HL-60 (cell line): Measurements from ENCODE around the gene TIMMDC1.

Experiments used
- DNase-seq, 2 experiments: peaks; one replicate each; pipeline ENCODE4 v3.0.0-alpha.2; 2010 to 2020; ENCODE audit warnings: low read depth in 1 of 2, low spot score in 1 of 2
- H3K27ac ChIP-seq: fragments of 250-450 bp; sonication (Bioruptor Pico); replicated peaks from 2 replicates; pipeline ENCODE4 v1.5.1; 2020; ENCODE audit warnings: mild to moderate bottlenecking, moderate library complexity
- H3K27me3 ChIP-seq: fragments of 250-450 bp; sonication (Bioruptor Pico); 2 replicates; pipeline ENCODE4 v1.5.1; 2021; ENCODE audit warnings: mild to moderate bottlenecking, moderate library complexity; ENCODE audit not compliant: insufficient read depth, poor library complexity, severe bottlenecking
- H3K4me3 ChIP-seq: replicated peaks from 2 replicates; pipeline ENCODE4 v1.5.1; 2011; ENCODE audit warnings: mild to moderate bottlenecking, control low read depth, low read length; ENCODE audit not compliant: insufficient read depth
- GABPA ChIP-seq: IDR thresholded peaks from 2 replicates; pipeline ENCODE4 v1.6.1; 2012; ENCODE audit warnings: low read depth
- POLR2AphosphoS5 ChIP-seq: IDR thresholded peaks from 2 replicates; pipeline ENCODE4 v1.6.1; 2012; ENCODE audit warnings: low read depth
- SPI1 ChIP-seq: IDR thresholded peaks from 2 replicates; pipeline ENCODE4 v1.6.1; 2012; ENCODE audit warnings: low read depth, mild to moderate bottlenecking, borderline replicate concordance
- TF ChIP-seq, protein P1 (sequence below): IDR thresholded peaks from 2 replicates; pipeline ENCODE4 v1.6.1; 2012; ENCODE audit warnings: low read depth; ENCODE audit not compliant: insufficient replicate concordance
- TF ChIP-seq, protein P2 (sequence below): IDR thresholded peaks from one replicate; pipeline ENCODE4 v1.5.1; 2011; ENCODE audit warnings: low read length, control low read depth, inconsistent platforms; ENCODE audit not compliant: insufficient read depth

The TIMMDC1 gene

DNA sequence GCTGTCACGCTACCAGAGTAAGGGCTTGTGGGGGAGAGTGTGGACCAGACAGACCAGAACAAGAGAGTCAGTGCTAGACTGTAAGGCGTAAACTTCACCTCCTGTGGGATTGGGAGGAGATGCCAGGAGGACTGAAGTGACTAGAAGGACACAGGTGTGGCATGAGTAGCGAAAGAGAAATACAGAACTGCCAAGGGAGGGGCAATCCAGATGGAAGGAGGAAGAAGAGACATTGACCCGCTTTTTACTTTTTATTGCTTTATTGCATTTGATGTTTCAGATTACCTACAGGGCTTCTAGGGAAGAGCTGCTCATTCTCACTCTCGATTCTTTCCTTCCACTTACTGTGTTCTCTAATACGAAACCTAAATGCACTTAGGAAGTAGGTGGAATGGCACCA, 27.5 kb upstream of the TIMMDC1 start:
- no peak overlapping the region for H3K4me3 ChIP-seq
- no peak overlapping the region for H3K27ac ChIP-seq
- DNase-seq, result no peak
- TF ChIP-seq, protein P1, sequence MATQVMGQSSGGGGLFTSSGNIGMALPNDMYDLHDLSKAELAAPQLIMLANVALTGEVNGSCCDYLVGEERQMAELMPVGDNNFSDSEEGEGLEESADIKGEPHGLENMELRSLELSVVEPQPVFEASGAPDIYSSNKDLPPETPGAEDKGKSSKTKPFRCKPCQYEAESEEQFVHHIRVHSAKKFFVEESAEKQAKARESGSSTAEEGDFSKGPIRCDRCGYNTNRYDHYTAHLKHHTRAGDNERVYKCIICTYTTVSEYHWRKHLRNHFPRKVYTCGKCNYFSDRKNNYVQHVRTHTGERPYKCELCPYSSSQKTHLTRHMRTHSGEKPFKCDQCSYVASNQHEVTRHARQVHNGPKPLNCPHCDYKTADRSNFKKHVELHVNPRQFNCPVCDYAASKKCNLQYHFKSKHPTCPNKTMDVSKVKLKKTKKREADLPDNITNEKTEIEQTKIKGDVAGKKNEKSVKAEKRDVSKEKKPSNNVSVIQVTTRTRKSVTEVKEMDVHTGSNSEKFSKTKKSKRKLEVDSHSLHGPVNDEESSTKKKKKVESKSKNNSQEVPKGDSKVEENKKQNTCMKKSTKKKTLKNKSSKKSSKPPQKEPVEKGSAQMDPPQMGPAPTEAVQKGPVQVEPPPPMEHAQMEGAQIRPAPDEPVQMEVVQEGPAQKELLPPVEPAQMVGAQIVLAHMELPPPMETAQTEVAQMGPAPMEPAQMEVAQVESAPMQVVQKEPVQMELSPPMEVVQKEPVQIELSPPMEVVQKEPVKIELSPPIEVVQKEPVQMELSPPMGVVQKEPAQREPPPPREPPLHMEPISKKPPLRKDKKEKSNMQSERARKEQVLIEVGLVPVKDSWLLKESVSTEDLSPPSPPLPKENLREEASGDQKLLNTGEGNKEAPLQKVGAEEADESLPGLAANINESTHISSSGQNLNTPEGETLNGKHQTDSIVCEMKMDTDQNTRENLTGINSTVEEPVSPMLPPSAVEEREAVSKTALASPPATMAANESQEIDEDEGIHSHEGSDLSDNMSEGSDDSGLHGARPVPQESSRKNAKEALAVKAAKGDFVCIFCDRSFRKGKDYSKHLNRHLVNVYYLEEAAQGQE, result no peak
- TF ChIP-seq SPI1, result no peak
- TF ChIP-seq, protein P2, sequence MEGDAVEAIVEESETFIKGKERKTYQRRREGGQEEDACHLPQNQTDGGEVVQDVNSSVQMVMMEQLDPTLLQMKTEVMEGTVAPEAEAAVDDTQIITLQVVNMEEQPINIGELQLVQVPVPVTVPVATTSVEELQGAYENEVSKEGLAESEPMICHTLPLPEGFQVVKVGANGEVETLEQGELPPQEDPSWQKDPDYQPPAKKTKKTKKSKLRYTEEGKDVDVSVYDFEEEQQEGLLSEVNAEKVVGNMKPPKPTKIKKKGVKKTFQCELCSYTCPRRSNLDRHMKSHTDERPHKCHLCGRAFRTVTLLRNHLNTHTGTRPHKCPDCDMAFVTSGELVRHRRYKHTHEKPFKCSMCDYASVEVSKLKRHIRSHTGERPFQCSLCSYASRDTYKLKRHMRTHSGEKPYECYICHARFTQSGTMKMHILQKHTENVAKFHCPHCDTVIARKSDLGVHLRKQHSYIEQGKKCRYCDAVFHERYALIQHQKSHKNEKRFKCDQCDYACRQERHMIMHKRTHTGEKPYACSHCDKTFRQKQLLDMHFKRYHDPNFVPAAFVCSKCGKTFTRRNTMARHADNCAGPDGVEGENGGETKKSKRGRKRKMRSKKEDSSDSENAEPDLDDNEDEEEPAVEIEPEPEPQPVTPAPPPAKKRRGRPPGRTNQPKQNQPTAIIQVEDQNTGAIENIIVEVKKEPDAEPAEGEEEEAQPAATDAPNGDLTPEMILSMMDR, result no peak
- TF ChIP-seq GABPA, result no peak
- TF ChIP-seq POLR2AphosphoS5, result no peak
- no peaks in the 10 kb centered on the region for H3K27me3 ChIP-seq

DNA sequence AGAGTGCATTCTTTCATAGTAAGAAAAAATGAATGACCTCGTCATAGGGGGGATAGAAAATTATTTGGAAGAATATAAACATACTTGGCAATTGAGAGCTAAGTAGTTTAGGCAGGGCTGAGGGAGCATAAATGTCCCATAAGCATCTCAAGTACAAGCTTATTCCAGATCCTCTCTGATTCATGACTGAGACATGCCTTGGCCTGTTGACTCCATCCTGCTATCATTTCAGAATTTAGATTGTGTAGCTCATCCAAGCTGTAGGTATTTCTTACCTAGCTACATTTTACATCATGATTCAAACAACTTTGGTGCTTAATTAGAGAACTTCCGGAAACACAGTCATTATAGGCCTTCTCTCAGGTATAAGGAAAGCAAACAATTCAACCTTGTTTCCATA, 17.3 kb upstream of the TIMMDC1 start:
- no peak overlapping the region for H3K27ac ChIP-seq
- TF ChIP-seq, protein P1, result no peak
- TF ChIP-seq GABPA (no peak), SPI1 (no peak), POLR2AphosphoS5 (no peak)
- TF ChIP-seq, protein P2, result no peak
- no peak overlapping the region for H3K4me3 ChIP-seq
- no peak for DNase-seq
- no peaks in the 10 kb centered on the region for H3K27me3 ChIP-seq

DNA sequence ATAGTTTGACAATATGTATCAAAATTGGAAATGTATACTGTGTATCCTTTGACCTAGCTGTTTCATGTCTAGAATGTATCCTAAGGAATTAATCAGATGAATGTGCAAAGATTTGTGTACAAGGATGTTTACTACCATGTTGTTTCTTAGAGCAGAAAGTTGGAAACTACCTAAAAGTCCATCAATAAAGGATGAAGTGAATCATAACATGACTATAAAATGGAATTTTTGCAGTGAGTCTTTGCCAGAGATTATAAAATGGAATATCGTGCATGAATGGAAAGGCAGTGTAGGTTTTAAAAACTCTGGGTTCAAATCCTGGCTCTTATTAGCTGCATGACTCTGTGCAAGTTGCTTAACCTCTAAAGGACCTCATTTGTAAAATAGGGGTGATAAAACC, 15.2 kb upstream of the TIMMDC1 start:
- no peak for TF ChIP-seq GABPA
- no peak for TF ChIP-seq SPI1
- TF ChIP-seq POLR2AphosphoS5, result no peak
- TF ChIP-seq, protein P1, result no peak
- TF ChIP-seq, protein P2, result no peak
- Histone ChIP-seq H3K27me3 (no peaks in the 10 kb centered on the region), H3K27ac (no peak overlapping the region), H3K4me3 (no peak overlapping the region)
- no peak for DNase-seq
